Activated CD8-positive, alpha-beta T cell treated with anti-CD3 and anti-CD28 coated beads for 36 hours (primary cell): Measurements from ENCODE around the gene NAA80. TPM values are rescaled to one million over a fixed set of nuclear protein-coding genes. Genes with fewer than 3 reads are reported as not detected.

Source experiments
- ATAC-seq: fragments of 200-7000 bp; cut with Tn5 transposase; one replicate; pipeline ENCODE4 v1.10.0; 2021; ENCODE audit warnings: mild to moderate bottlenecking, moderate library complexity
- CTCF ChIA-PET: fragments of 350-600 bp; sonication (Branson Sonifier 250); formaldehyde crosslinking; loops from one replicate; lab custom pipeline; 2021; ENCODE audit warnings: antibody characterized with exemption; lab: Charles Lee
- POLR2A ChIA-PET: fragments of 350-600 bp; sonication (Branson Sonifier 250); formaldehyde crosslinking; loops from one replicate; lab custom pipeline; 2021; ENCODE audit warnings: antibody characterized with exemption; lab: Charles Lee
- DNase-seq: peaks from one replicate; pipeline ENCODE4 v3.0.0-alpha.2; 2020
- H3K27ac Mint-ChIP-seq: one replicate; pipeline ENCODE4 v1.8.0; 2021; ENCODE audit warnings: mild to moderate bottlenecking, mixed read lengths
- H3K27me3 Mint-ChIP-seq: one replicate; pipeline ENCODE4 v1.8.0; 2021; ENCODE audit warnings: mixed read lengths
- H3K36me3 Mint-ChIP-seq: one replicate; pipeline ENCODE4 v1.8.0; 2021; ENCODE audit warnings: low read depth, mixed read lengths
- H3K4me1 Mint-ChIP-seq: one replicate; pipeline ENCODE4 v1.8.0; 2021; ENCODE audit warnings: low read depth, mixed read lengths
- H3K4me3 Mint-ChIP-seq: one replicate; pipeline ENCODE4 v1.8.0; 2021; ENCODE audit warnings: mild to moderate bottlenecking, moderate library complexity, mixed read lengths
- H3K9me3 Mint-ChIP-seq: one replicate; pipeline ENCODE4 v1.8.0; 2021; ENCODE audit warnings: mixed read lengths
- CTCF ChIP-seq: fragments of 200-600 bp; IDR thresholded peaks from one replicate; pipeline ENCODE4 v1.8.0; 2022; ENCODE audit warnings: antibody characterized with exemption, mild to moderate bottlenecking
- intact Hi-C: fragments of 100-400 bp; cut with micrococcal nuclease; formaldehyde crosslinking; loops from one replicate; pipeline ENCODE4 v1.10.0; 2022
- total RNA-seq, 2 experiments: library from RNA; stranded (reverse); gene quantifications; one replicate each; pipeline ENCODE4 v1.2.3, GENCODE V29; 2021

NAA80 gene
- total RNA-seq, 2 experiments from 2014 or later = 23.2 to 23.4 TPM

- peaks cover 17% of the 10 kb centered on the region for H3K4me1 Mint-ChIP-seq
These were observed 1.1 kb downstream of the NAA80 start for GRCh38 chr3:50297896-50298725.

GRCh38 chr3:50297384-50297775 is 1.8 kb downstream of the NAA80 start:
- CTCF ChIA-PET = interaction anchor here (1.0 to 1.9 kb wide), 3 partner anchors 8 to 27 kb away, joined by 3 to 8 read pairs (median 4); no protein-coding TSS in a partner anchor
- no peak for ATAC-seq
- intact Hi-C loops = no loop called here
- POLR2A ChIA-PET = interaction anchor here (1.8 to 3.1 kb wide), 2 partner anchors 9 to 40 kb away, joined by 7 to 14 read pairs; no protein-coding TSS in a partner anchor
- H3K4me3 Mint-ChIP-seq = peak overlapping the region; percentile 99
- DNase-seq = no peak
- H3K27ac Mint-ChIP-seq = no peak overlapping the region
- no peaks in the 10 kb centered on the region for H3K9me3 Mint-ChIP-seq
- peaks cover 1% of the 10 kb centered on the region for H3K36me3 Mint-ChIP-seq
- H3K4me1 Mint-ChIP-seq = peaks cover 23% of the 10 kb centered on the region
- no peak for TF ChIP-seq CTCF
- no peaks in the 10 kb centered on the region for H3K27me3 Mint-ChIP-seq

More at GRCh38 chr3:50297896-50298725, 1.1 kb downstream of the NAA80 start:
- DNase-seq = no peak
- peaks cover 1% of the 10 kb centered on the region for H3K36me3 Mint-ChIP-seq
- intact Hi-C loops = no loop called here
- TF ChIP-seq CTCF = no peak
- H3K27ac Mint-ChIP-seq = peak overlapping the region; percentile 98
- H3K4me3 Mint-ChIP-seq = peak overlapping the region; percentile 99
- no peaks in the 10 kb centered on the region for H3K9me3 Mint-ChIP-seq
- H3K27me3 Mint-ChIP-seq = no peaks in the 10 kb centered on the region
- POLR2A ChIA-PET = interaction anchor here (0.9 to 3.1 kb wide), 13 partner anchors 8 to 61 kb away, joined by 3 to 14 read pairs (median 6); partner anchors contain the start of genes CYB561D2, LSMEM2, NPRL2 and RASSF1
- CTCF ChIA-PET = interaction anchor here (0.6 to 1.9 kb wide), 9 partner anchors 9 to 55 kb away, joined by 3 to 8 read pairs (median 4); partner anchors contain the start of genes LSMEM2 and TUSC2
- ATAC-seq = no peak

GRCh38 chr3:50296721-50297383 is 2.4 kb downstream of the NAA80 start:
- Mint-ChIP-seq H3K36me3 (peaks cover 1% of the 10 kb centered on the region), H3K27me3 (no peaks in the 10 kb centered on the region), H3K9me3 (no peaks in the 10 kb centered on the region), H3K27ac (no peak overlapping the region), H3K4me3 (no peak overlapping the region), H3K4me1 (peaks cover 23% of the 10 kb centered on the region)
- CTCF ChIA-PET = interaction anchor here (1.0 to 1.1 kb wide), 3 partner anchors 25 to 50 kb away, joined by 3 to 4 read pairs (median 3); no protein-coding TSS in a partner anchor
- ATAC-seq = no peak
- TF ChIP-seq CTCF = no peak
- no peak for DNase-seq
- intact Hi-C loops = no loop called here
- POLR2A ChIA-PET = interaction anchor here (0.9 to 3.1 kb wide), 2 partner anchors 9 to 40 kb away, joined by 3 to 14 read pairs; no protein-coding TSS in a partner anchor

GRCh38 chr3:50295553-50296431 is 3.4 kb downstream of the NAA80 start:
- POLR2A ChIA-PET = interaction anchor here (1.6 kb wide), 1 partner anchor 11 kb away, joined by 7 read pairs; no protein-coding TSS in a partner anchor
- no peaks in the 10 kb centered on the region for H3K27me3 Mint-ChIP-seq
- CTCF ChIA-PET = interaction anchor here (1.1 to 1.2 kb wide), 2 partner anchors 28 to 49 kb away, joined by 3 read pairs; no protein-coding TSS in a partner anchor
- no peak for ATAC-seq
- no peak overlapping the region for H3K4me3 Mint-ChIP-seq
- H3K27ac Mint-ChIP-seq = no peak overlapping the region
- peaks cover 23% of the 10 kb centered on the region for H3K4me1 Mint-ChIP-seq
- intact Hi-C loops = no loop called here
- peaks cover 6% of the 10 kb centered on the region for H3K36me3 Mint-ChIP-seq
- no peak for TF ChIP-seq CTCF
- H3K9me3 Mint-ChIP-seq = no peaks in the 10 kb centered on the region
- no peak for DNase-seq
